HG03196 (cell line): ENCODE data around the gene MTHFD1.

Experiments used
- ATAC-seq: cut with Tn5 transposase; IDR thresholded peaks from one replicate; pipeline ENCODE4 v1.9.1; 2021; ENCODE audit not compliant: unreplicated experiment

MTHFD1 gene

DNA sequence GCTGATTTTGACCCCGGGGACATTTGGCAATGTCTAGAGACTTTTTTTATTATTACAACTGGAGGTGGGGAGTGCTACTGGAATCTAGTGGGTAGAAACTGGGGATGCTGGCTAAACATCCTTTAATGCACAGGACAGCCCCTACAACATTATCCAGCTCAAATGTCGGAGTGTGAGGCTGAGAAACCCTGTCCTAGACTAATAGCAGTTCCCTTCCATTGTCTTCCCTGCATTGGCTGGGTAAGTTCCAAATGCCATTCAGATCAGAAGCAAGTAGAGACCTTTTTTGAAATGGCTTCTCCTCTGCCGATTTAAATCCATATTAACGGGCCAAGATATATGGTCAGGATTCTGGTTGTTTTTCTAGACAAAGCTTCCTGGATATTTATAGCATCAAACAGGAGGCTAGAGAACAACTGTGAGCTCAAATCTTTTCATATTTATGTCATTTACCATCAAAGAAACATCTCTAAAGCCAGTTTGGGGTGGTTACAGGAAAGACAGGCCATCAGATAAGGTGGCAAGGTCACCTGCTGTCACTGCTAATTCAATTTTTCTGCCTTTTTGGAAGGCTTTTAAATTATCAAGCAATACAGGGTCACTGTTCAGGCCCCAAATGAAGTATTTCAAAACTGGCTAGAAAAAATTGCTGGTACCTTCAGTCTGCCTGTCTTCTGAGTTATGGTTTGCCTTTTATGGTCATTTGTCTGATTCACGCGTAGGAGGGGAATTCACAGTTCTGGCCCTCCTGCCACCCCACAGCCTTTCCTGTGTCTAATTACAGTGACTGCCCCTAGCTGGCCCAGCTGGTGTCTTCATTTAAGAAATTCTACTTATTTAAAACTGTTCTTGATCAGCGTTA, 57.1 kb downstream of the MTHFD1 start:
- ATAC-seq, result peak; percentile 95

DNA sequence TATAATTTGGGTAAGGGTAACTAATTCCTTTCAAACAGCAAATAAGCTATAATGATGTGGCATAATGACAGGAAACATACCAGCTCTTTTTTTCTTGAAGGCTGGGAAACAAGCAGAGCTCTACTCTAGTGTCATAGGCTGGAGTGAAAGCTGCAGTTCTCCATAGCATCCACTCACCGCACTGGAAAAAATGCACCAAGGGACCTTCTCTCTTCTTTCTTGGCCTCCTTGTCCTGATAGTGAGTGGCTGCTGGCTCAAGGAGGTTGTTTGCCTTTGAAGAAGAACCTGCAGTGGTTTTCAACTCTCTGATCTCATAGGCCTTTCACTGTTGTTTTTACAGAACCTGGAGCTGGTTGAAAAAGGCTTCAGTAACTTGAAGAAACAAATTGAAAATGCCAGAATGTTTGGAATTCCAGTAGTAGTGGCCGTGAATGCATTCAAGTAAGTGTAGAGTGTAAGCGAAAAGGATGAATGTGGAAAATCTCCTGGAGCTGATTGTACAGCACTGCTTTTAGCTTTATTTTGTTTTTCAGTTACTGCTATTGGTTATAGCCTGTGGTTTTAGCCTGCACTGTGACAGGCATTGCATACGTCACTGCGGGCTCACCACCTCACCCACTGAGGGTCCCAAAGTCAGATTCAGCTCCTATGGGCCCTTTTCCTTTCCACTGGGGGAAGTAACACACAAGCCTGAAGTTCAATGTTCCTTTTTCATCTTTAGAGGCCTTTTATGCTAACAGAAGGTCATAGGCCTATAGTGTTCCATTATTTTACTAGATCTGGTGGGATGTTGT, 59.9 kb downstream of the MTHFD1 start:
- no peak for ATAC-seq

DNA sequence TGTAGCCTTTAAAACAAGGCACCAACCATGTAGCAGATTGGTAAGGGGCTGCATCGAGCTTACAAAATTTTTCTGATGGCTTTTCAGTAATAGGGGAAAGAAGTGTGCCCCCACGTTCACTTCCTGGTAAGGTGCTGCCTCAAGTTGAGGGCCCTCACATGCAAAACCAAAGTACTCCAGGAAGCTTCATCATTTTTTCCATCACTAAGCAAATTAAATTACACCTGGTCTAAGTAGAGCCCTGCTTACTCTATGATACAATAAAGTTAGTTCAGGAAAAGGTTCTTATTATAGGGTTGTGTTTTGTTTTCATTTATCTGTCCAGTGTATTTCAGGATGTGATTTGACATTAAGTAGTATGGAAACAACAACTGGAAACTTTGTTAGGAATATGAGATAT, 62.1 kb downstream of the MTHFD1 start:
- no peak for ATAC-seq

DNA sequence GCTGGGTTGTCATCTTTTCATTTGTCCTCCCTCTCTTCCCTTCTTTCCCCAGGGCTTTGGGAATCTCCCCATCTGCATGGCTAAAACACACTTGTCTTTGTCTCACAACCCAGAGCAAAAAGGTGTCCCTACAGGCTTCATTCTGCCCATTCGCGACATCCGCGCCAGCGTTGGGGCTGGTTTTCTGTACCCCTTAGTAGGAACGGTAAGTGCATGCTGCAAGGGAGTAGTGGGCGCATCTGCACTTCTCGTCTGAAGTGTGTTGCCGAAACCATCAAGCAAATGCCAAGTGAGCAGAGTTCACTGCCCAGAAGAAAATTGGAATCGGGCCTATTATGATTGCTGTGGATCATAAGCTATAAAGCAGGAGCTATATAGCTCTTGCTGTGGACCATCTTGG, 66.5 kb downstream of the MTHFD1 start:
- no peak for ATAC-seq

DNA sequence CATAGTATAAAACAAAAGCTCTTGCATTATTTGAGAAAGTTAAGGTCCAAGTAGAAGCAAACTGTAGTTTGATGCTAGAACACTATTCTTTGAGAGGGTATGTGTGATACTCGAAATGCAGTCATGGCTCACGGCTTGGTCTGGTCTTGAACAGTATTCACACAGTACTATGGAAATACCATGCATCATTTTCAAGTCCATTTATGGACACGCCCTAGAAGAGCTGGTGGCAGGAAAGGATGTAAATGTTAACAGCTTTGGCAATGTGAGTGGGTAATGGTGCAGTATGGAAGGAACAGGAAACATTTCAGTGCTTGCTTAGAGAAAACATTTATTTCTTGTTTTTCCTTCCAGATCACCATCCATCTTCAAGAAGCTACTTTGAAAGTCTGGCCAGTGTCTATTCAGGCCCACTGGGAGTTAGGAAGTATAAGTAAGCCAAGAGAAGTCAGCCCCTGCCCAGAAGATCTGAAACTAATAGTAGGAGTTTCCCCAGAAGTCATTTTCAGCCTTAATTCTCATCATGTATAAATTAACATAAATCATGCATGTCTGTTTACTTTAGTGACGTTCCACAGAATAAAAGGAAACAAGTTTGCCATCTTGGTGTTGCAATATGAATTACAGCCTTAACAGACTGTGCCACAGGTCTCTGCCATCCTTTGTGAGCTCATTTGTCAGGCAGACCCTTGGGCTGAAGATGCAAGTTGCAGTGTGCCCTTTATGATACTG, 71.4 kb downstream of the MTHFD1 start:
- ATAC-seq, result no peak

DNA sequence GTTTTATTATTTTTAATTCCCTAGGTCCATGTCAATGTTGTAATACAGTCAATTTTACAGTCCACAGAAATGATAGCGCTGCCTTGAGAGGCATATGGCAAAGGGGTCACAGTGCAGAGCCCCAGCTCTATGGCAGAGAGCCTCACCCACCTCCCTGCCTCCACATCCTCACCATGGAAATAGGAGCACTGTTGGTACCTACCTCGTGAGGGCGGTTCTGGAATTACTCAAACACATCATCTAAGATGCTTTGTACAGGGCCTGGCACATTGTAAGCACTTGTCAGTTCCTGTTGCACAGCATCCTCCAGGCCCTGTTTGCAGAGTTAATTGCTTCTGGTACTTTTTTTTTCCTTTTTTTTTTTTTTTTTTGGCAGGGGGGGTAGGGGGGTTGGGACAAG, 73.1 kb downstream of the MTHFD1 start:
- ATAC-seq, result no peak

DNA sequence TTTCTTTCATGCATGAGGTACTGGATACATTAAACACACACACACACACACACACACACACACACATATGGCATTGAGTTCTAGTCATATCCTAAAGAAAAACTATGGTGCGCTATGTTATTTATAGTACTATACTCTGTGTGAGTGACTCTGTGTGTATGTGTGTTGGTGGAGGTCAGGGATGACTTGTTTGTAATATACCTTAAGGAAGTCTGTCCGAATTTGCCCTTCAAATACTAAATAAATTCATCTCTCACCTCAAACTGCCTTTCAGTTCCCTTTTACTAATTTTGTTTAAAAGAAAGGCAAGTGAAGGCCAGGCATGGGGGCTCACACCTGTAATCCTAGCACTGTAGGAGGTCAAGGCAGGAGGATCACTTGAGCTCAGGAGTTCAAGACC, 75.0 kb downstream of the MTHFD1 start:
- no peak for ATAC-seq

DNA sequence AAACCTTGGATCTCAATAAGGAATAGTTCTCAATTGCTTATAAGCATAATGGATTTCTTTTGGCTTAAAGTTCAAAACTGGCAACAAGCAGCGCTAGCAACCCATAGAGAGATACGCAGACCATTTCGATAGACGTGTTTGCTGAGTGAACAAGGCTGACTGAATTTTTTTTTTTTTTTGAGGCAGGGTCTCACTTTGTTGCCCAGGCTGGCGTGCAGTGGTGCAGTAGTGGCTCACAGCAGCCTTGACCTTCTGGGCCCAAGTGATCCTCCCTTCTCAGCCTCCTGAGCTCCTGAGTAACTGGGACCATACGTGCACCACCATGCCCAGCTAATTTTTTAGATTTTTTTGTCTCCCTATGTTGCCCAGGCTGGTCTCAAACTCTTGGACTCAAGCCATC, 75.7 kb downstream of the MTHFD1 start:
- no peak for ATAC-seq

DNA sequence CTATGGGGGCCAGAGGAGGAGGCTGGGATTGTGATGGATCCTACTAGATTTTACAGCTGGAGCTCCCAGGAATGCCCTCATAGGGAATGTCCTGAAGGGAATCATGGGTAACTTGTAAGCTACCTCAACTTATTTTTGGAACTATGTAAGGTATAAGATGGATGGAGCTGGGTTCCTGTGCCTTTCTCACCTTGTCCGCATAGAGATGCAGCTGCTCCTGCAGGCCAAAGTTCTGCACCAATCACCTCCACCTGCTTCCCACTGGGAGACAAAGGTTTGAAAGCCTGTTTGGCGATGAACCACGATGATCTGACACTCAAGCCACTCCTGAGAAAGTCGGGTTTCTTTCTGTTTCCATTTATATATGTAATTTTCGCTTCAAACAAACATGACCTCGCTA, 76.5 kb downstream of the MTHFD1 start:
- ATAC-seq, result no peak

DNA sequence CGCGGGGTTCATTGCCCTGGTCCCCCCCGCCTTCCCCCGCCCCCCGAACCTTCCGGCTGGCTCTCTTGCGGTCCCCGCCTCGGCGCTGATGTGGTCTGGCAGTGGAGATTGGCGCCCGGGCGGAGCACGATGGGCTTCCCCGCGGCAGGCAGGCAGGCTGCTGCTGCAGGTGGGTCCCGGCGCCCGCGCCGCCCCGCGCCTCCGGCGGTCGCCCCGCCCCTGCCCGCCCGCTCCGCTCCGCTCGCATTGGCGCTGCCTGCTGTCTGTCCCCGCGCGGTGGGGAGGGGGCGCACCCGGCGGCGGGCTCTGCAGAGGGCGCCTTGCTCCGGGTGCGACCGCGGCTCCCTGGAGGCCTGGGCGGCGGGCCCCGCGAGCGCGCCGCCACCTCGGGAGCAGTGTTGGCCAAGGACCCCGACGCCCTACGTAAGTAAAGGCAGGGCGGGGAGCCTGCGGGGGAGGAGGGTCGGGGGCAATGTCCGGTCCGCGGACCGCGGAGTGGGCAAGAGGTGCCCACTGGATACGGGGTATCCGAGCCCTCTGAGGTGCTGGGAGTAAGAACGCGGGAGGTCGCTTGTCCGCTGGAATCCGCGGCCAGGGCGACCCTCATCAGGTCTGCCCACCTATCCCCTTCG, 77.2 kb downstream of the MTHFD1 start, which contains the start of gene AKAP5:
Gene AKAP5 (plus strand): TSS at position 309 of the 632 bp plus-strand sequence. CDS start 2,896 bp downstream, outside the sequence.
- ATAC-seq, result peak; percentile 60

DNA sequence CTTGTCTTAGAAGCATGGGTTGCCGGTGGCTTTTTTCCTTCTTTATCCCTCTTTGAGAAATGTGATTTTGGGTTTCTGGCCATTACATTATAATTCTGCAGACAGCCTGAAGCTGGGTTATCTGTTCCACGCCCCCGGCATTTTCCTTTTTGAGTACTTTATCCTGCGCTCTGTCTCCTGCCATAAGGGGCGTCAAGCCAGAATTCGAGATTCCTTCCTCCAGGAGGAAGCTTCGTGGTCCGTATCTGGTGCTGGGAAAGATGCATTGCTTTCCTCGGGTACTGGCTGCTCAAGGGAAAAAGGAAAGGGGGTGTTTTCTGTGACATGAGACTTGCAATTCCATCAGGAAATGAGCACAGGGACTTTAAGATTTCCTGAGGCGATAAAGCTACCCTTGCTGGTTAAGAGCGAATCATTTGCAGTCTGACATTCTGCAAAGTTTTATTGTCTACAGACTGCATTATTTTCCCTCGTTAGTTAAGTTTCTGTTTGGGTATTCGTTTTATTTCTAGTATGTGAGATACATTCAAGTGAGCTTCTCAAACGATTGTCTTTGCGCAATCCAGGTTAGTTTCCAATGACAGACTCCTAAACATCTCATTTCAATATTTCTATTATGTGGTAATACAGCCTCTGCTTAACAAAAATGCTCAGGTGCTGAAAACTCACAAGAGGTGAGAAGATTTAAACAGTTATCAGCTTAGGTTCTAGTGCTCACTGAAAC, 77.8 kb downstream of the MTHFD1 start:
- ATAC-seq, result no peak

DNA sequence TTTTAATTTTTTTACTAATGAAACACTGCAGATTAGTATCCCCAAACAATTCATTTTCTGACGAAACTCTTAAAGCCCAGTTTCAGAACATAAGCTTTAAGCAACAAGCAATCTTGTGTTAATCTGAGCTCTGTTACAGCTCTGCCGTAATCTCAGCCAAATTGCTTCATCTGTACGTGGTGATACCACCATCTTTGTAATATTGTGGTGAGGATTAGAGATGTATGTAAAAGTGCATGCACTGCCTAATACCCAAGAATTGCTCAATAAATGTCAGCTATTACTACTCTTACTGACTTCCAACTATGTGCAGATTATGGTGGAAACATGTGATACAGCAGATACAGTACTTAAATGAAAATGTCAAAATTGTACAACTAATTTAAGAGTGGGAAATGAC, 78.9 kb downstream of the MTHFD1 start:
- no peak for ATAC-seq

DNA sequence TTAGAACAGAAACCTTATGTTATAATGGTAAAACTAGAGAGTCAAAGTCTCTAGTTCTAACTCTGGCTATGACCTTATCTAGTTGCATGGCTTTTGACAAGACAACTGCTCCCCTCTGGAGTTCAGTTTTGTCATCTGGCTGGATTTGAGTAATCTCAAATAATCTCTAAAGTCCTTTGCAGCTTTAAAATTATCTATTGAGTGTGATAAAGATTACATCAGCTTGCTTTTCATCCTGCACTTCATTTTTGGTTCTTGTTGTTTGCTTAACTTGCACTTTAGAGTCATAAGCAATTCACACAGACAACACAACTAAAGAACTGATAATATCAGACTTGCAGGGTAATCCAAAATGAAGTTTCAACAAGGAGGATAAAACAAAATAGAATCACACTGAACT, 79.4 kb downstream of the MTHFD1 start:
- ATAC-seq, result no peak

DNA sequence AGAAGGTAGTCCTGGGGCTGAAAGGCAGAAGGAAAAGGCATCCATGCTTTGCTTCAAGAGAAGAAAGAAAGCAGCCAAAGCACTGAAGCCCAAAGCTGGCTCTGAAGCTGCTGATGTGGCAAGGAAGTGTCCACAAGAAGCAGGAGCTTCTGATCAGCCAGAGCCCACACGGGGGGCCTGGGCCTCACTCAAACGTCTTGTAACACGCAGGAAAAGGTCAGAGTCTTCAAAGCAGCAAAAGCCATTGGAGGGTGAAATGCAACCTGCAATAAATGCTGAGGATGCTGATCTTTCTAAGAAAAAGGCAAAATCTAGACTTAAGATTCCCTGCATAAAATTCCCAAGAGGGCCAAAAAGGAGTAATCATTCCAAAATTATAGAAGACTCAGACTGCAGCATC, 80.3 kb downstream of the MTHFD1 start:
- no peak for ATAC-seq

DNA sequence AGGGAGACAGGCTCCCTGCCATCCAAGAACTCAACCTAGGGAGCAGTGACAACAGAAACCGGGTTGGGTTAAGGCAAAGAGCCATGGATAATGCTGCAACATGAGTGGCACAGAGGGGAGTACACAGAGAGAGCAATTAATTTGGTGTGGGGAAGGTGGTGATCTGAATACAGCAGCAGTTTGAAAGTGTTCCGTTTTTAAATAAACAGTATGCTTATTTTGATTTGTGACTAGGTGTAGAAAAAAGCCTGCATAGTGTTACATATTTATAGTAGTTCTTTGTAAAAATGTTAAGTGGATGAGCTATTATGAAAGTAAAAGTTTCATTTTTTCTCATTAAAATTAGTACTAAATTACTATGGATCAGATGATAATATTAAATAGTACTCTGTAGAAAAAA, 85.9 kb downstream of the MTHFD1 start:
- ATAC-seq, result no peak

DNA sequence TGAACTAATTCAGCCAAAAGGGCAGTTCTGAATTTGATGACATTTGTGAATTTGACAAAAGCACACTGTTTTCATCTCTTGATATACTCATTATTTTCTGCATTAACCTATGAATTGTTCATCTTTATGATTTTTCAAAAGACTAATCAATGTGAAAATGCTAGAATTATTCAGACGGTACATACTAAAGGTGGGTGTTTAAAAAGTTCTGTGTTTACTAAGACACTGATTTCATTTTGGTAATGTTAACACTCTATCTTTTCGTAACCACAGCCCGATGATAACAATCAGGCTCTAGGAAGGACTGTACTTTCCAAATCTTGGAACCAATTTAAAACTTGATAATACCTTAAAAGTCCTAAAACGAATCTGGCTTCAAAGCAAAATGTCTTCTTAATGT, 86.5 kb downstream of the MTHFD1 start:
- no peak for ATAC-seq

DNA sequence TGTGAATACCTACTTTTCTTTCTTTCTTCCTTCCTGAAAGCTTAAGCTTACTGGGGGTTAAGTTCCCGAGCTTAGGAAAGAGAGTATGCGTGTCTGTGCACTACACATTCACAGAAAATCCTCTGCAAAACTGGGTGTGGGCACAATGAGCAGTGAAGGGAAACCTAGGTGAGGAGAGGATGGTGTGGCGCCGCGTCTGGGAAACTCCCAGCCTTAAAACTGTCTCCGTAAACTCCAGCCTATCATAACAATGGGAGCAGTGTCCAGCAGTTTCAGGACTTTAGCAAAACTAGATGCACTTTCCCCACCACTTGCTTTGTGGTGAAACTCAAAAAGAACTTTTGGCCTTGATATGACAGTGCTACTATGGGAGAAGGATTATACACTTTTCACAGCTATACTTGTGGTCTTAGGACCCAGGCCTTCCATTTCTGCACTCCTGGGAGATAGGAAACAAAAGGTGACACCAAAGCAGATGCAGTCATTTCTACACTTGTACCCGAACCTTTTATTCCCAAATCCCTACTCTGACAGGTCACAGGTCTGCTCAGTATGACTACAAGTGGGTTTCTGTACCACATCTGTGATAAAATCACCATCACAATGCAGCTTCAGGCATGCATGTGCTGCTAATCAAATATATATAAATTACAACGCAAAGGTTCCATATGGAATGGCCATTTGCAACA, 87.6 kb downstream of the MTHFD1 start:
- no peak for ATAC-seq

DNA sequence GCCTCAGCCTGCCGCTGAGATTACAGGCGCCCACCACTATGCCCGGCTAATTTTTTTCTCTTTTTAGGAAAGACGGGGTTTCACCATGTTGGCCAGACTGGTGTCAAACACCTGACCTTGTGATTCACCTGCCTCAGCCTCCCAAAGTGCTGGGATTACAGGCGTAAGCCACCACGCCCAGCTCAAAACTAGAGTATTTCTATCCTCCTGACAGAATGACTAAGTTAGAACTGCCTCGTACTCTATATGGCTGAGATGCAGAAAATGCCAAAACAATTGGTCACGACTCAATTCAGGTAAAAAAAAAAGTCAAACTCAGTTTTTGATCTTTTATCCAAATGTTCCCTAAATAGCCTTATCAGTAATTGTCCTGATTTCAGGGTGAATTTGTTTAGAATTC, 88.3 kb downstream of the MTHFD1 start:
- no peak for ATAC-seq

DNA sequence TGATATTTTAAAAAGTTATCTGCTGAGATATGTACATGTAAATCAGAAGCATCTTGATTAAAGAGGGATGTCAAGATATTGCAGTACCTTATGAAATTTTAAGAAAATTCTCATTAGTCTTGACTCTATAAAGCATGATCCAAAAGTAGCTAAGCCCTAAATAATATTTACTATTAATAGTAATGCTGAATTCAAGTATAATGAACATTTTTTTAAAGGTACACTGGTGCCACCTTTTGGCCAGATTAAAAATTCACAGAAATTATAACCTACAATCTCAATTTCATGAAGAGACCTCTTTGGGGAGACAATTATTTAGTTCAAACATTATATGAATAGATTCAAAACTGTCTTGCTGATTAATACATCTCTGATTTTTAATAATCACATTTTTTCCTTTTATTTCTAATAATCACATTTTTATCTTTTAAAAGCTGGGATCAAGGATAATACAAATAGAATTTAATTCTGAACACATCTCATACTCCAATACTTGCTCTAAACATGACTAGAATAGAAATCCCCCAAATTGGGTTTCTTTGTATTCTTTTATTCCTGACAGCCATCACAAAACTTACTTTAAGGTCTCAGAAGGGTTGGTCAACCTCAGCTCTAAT, 90.6 kb downstream of the MTHFD1 start:
- ATAC-seq, result no peak
